Testis (tissue), 3 donors: ENCODE results near the gene CLGN. TPM values are rescaled to one million over a fixed set of nuclear protein-coding genes. Genes with fewer than 3 reads are reported as not detected.

Source experiments
- DNase-seq: peaks from one replicate; pipeline ENCODE4 v3.0.0-alpha.2; 2019
- H3K27ac ChIP-seq, 2 donors: fragments of 200-600 bp; sonication (generic); one replicate each; pipeline ENCODE4 v1.5.1; 2019
- H3K27me3 ChIP-seq: fragments of 200-600 bp; sonication (generic); one replicate; pipeline ENCODE4 v1.5.1; 2019
- H3K36me3 ChIP-seq: fragments of 200-600 bp; sonication (generic); one replicate; pipeline ENCODE4 v1.5.1; 2017; ENCODE audit warnings: low read depth; ENCODE audit errors: missing control alignments
- H3K4me1 ChIP-seq: fragments of 200-600 bp; sonication (generic); one replicate; pipeline ENCODE4 v1.5.1; 2019
- H3K4me3 ChIP-seq, 2 donors: fragments of 200-600 bp; sonication (generic); one replicate each; pipeline ENCODE4 v1.5.1; 2017 to 2019
- H3K9me3 ChIP-seq: fragments of 200-600 bp; sonication (generic); one replicate; pipeline ENCODE4 v1.5.1; 2017
- POLR2A ChIP-seq: fragments of 450-650 bp; IDR thresholded peaks from one replicate; pipeline ENCODE4 v1.6.1; 2017; ENCODE audit warnings: antibody characterized with exemption, mild to moderate bottlenecking, moderate library complexity
- WGBS, 2 donors: methylation state at CpG; one replicate each; pipeline ENCODE4 v1.1.5; 2018; 5-methylcytosine and 5-hydroxymethylcytosine counted together
- intact Hi-C: fragments of 100-400 bp; cut with DNase I; formaldehyde crosslinking; loops from one replicate; pipeline ENCODE4 v1.15.1; 2023; ENCODE audit warnings: low total_unique reads
- polyA plus RNA-seq: library from polyadenylated mRNA; stranded (reverse); fragments of 350-450 nt; fragmentation: Illumina TruSeq; extraction: RNeasy Lipid Tissue Mini Kit (QIAGEN cat#74804); gene quantifications from one replicate; pipeline ENCODE4 v1.2.3, GENCODE V29; 2014; ENCODE audit warnings: low read depth, low replicate concordance; ENCODE audit not compliant: insufficient read depth
- total RNA-seq, 2 donors: library from RNA; depleted of rRNA; stranded (reverse); fragments of >200 nt; gene quantifications; one replicate each; pipeline ENCODE4 v1.2.3, GENCODE V29; 2016
- TF ChIP-seq, protein P1 (sequence below), 3 experiments: fragments of 450-650 bp in 2 of 3; fragments of 200-600 bp in 1 of 3; sonication (generic) in 1 of 3; IDR thresholded peaks; one replicate each; pipeline ENCODE4 v1.5.1; 2016 to 2019; ENCODE audit warnings: antibody characterized with exemption in 3 of 3, mild to moderate bottlenecking in 2 of 3, moderate library complexity in 1 of 3

Gene CLGN
- total and polyA plus RNA-seq, 3 donors from 2014 or later, result 26.9 to 75.6 (median 37.0) TPM

DNA sequence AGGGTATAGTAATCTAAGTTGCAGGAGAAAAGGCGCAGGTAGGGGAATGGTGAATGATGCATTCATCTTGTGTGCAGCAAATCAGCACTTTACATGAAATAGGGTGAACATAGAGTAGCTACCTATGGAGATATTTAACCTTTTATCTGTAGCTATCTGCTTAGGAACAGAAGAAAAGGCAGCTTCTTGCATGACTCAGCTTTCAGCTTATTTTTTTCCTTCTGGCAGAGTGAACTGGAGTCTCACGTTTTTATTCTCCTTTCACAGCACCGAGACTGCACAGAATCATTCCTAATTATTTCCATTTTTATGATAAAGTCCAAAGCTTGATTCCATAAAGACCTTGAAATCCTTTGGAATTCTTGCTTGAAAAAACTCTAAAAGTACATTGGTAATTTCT, 58.8 kb downstream of the CLGN start:
- intact Hi-C loops, result loop anchor here (10.0 kb wide), 1 partner anchor 486 kb away; no protein-coding TSS in a partner anchor
- 72 to 79% methylated on average over 3 of the region's 3 CpGs for WGBS, 2 donors
- DNase-seq, result no peak

DNA sequence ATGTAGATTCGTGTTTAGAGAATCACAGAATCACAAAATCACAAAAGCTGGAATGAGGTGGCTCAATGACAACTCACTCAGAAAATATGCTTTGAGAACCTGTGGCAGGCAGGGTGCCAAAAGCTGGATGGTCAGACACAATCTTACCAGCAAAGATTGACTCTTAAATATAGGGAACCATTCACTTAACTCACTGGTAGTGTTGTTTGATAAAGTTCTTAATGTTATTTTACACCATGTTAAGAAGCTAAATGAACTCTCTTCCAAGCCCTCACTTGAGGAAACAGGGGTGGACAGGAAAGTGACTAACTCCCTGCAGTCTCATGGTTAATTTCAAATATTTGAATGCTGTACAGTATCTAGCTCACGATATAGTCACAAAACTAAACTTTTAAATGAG, 59.7 kb downstream of the CLGN start:
- H3K9me3 ChIP-seq, result no peaks in the 10 kb centered on the region
- intact Hi-C loops, result loop anchor here (10.0 kb wide), 1 partner anchor 487 kb away; no protein-coding TSS in a partner anchor
- TF ChIP-seq, protein P1, sequence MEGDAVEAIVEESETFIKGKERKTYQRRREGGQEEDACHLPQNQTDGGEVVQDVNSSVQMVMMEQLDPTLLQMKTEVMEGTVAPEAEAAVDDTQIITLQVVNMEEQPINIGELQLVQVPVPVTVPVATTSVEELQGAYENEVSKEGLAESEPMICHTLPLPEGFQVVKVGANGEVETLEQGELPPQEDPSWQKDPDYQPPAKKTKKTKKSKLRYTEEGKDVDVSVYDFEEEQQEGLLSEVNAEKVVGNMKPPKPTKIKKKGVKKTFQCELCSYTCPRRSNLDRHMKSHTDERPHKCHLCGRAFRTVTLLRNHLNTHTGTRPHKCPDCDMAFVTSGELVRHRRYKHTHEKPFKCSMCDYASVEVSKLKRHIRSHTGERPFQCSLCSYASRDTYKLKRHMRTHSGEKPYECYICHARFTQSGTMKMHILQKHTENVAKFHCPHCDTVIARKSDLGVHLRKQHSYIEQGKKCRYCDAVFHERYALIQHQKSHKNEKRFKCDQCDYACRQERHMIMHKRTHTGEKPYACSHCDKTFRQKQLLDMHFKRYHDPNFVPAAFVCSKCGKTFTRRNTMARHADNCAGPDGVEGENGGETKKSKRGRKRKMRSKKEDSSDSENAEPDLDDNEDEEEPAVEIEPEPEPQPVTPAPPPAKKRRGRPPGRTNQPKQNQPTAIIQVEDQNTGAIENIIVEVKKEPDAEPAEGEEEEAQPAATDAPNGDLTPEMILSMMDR (IDR thresholded peaks at IDR 0.05), result no peak
- no peak for TF ChIP-seq POLR2A
- H3K36me3 ChIP-seq, result no peaks in the 10 kb centered on the region
- no peak for DNase-seq
- H3K4me1 ChIP-seq, result no peaks in the 10 kb centered on the region
- no peaks in the 10 kb centered on the region for H3K27me3 ChIP-seq
- no peak overlapping the region for H3K4me3 ChIP-seq
- no peak overlapping the region for H3K27ac ChIP-seq
- WGBS, 2 donors, result 78 to 82% methylated on average over 2 of the region's 2 CpGs

More for the DNA sequence above, 58.8 kb downstream of the CLGN start:
- TF ChIP-seq, protein P1 (IDR thresholded peaks at IDR 0.05), result no peak
- no peak for TF ChIP-seq POLR2A
- no peaks in the 10 kb centered on the region for H3K9me3 ChIP-seq
- no peak overlapping the region for H3K27ac ChIP-seq
- H3K36me3 ChIP-seq, result no peaks in the 10 kb centered on the region
- H3K27me3 ChIP-seq, result no peaks in the 10 kb centered on the region
- H3K4me1 ChIP-seq, result no peaks in the 10 kb centered on the region
- no peak overlapping the region for H3K4me3 ChIP-seq

DNA sequence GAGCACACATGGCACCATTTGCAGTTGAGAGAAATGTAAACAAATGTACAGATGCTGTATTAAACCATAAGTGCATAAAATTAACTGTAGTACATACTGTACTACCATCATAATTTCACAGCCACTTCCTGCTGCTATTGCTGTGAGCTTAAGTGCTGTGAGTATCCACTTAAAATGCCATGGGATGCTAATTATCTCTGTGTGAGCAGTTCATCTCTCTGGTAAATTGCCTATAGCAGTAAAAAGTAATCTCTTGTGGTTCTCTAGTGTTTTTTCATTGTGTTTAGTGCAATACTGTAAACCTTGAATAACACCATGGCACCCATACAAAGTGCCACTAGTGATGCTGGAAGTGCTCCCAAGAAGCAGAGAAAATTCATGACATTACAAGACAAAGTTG, 63.9 kb downstream of the CLGN start:
- H3K4me1 ChIP-seq, result no peaks in the 10 kb centered on the region
- no peak for DNase-seq
- no peaks in the 10 kb centered on the region for H3K27me3 ChIP-seq
- H3K4me3 ChIP-seq, result no peak overlapping the region
- TF ChIP-seq, protein P1 (IDR thresholded peaks at IDR 0.05), result no peak
- TF ChIP-seq POLR2A, result no peak
- H3K27ac ChIP-seq, result no peak overlapping the region
- H3K9me3 ChIP-seq, result no peaks in the 10 kb centered on the region
- no peaks in the 10 kb centered on the region for H3K36me3 ChIP-seq
- intact Hi-C loops, result loop anchor here (10.0 kb wide), 1 partner anchor 491 kb away; no protein-coding TSS in a partner anchor

DNA sequence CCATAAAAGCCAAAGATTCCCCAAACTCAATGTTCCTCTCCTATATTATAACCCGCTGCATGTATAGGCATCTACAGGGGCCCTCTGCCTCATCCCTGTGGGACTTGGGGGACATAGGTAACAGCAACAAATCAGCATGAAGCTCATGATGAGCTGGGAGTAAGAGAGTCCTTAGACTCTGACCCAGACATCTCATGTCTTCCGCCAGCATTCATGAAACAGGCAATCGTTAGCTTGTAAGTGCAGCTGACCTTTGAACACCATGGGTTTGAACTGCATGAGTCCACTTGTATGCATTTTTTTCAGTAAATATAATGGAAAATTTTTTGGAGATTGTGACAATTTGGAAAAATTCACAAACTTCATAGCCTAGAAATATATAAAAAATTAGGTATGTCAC, 64.4 kb downstream of the CLGN start:
- no peaks in the 10 kb centered on the region for H3K27me3 ChIP-seq
- intact Hi-C loops, result loop anchor here (10.0 kb wide), 1 partner anchor 492 kb away; no protein-coding TSS in a partner anchor
- WGBS, 2 donors, result 92 to 99% methylated on average over 3 of the region's 3 CpGs
- DNase-seq, result no peak
- H3K9me3 ChIP-seq, result no peaks in the 10 kb centered on the region
- H3K36me3 ChIP-seq, result no peaks in the 10 kb centered on the region
- no peak overlapping the region for H3K27ac ChIP-seq
- H3K4me1 ChIP-seq, result no peaks in the 10 kb centered on the region
- H3K4me3 ChIP-seq, result no peak overlapping the region
- TF ChIP-seq, protein P1 (IDR thresholded peaks at IDR 0.05), result no peak
- no peak for TF ChIP-seq POLR2A

DNA sequence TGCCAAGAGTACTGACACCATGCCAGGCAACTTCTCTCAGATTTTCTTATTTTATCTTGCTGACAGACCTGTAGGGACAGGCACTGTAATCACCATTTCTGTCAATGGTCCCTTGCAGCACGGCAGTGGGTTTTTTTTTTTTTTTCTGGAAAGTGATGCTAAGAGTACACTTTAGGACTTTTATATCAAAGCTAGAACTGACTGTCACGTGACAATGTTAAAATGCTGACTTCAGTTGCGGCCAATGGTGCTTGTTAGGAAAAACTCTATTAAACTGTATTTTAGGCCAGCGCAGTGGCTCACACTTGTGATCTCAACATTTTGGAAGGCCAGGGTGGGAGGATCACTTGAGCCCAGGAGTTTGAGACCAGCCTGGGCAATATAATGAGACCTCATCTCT, 66.3 kb downstream of the CLGN start:
- Histone ChIP-seq H3K4me1 (no peaks in the 10 kb centered on the region), H3K9me3 (no peaks in the 10 kb centered on the region), H3K36me3 (no peaks in the 10 kb centered on the region), H3K4me3 (no peak overlapping the region), H3K27me3 (no peaks in the 10 kb centered on the region), H3K27ac (no peak overlapping the region)
- intact Hi-C loops, result loop anchor here (10.0 kb wide), 1 partner anchor 494 kb away; no protein-coding TSS in a partner anchor
- TF ChIP-seq, protein P1 (IDR thresholded peaks at IDR 0.05), result no peak
- TF ChIP-seq POLR2A, result no peak
- DNase-seq, result no peak
- 89 to 91% methylated on average over 4 of the region's 4 CpGs for WGBS, 2 donors
